HEK293 (cell line): ENCODE measurements around the gene RACK1.

Experiments used
- CTCF ChIP-seq: fragments of 450-650 bp; formaldehyde crosslinking; IDR thresholded peaks from 2 replicates; pipeline ENCODE4 v1.5.1; 2016; ENCODE audit warnings: missing biosample characterization, missing genetic modification characterization
- ZBTB21 ChIP-seq: fragments of 450-650 bp; formaldehyde crosslinking; IDR thresholded peaks from 2 replicates; pipeline ENCODE4 v1.5.1; 2017; ENCODE audit warnings: missing biosample characterization, missing genetic modification characterization
- ZSCAN4 ChIP-seq: fragments of 450-650 bp; formaldehyde crosslinking; IDR thresholded peaks from 2 replicates; pipeline ENCODE4 v1.5.1; 2017; ENCODE audit warnings: missing biosample characterization, missing genetic modification characterization

- TF ChIP-seq CTCF (tag by site-specific recombination) (peak; percentile 39; the same call in 1 of the 2 replicates), ZBTB21 (tag by site-specific recombination) (peak; percentile 77), ZSCAN4 (tag by site-specific recombination) (peak; percentile 20; the same call in 1 of the 2 replicates)
These were observed 20.5 kb downstream of the RACK1 start, which contains the start of gene TRIM41 for GRCh38 chr5:181223058-181223728.
